Heart left ventricle (tissue), 16 donors: ENCODE measurements around the gene SLX4. TPM values are rescaled to one million over a fixed set of nuclear protein-coding genes. Genes with fewer than 3 reads are reported as not detected.

Experiments
- ATAC-seq, 4 donors: fragments of 200-7000 bp; cut with Tn5 transposase; one replicate each; pipeline ENCODE4 v1.9.1; 2020 to 2022; ENCODE audit warnings: moderate library complexity in 4 of 4, mild to moderate bottlenecking in 3 of 4, moderate number of reproducible peaks in 1 of 4
- DNase-seq, 5 donors: peaks; one replicate each; pipeline ENCODE4 v3.0.0-alpha.2; 2020
- H3K27ac ChIP-seq, 12 donors: fragments of 200-600 bp; sonication (generic) in 4 of 12; one replicate each; pipeline versions ENCODE4 v1.5.0 to v1.8.0; 2016 to 2022; ENCODE audit warnings: mild to moderate bottlenecking in 2 of 12
- H3K27me3 ChIP-seq, 9 donors: fragments of 200-600 bp; sonication (generic) in 2 of 9; one replicate each; pipeline versions ENCODE4 v1.5.1 to v1.8.0; 2016 to 2022; ENCODE audit warnings: mild to moderate bottlenecking in 3 of 9
- H3K36me3 ChIP-seq, 9 donors: fragments of 200-600 bp; sonication (generic) in 2 of 9; one replicate each; pipeline versions ENCODE4 v1.5.0 to v1.8.0; 2018 to 2022; ENCODE audit warnings: mild to moderate bottlenecking in 2 of 9
- H3K4me1 ChIP-seq, 12 donors: fragments of 200-600 bp; sonication (generic) in 4 of 12; one replicate each; pipeline versions ENCODE4 v1.5.0 to v1.8.0; 2016 to 2022; ENCODE audit warnings: mild to moderate bottlenecking in 3 of 12
- H3K4me3 ChIP-seq, 12 donors: fragments of 200-600 bp; sonication (generic) in 4 of 12; one replicate each; pipeline versions ENCODE4 v1.5.0 to v1.8.0; 2017 to 2022; ENCODE audit warnings: mild to moderate bottlenecking in 9 of 12, moderate library complexity in 4 of 12
- H3K9me3 ChIP-seq, 12 donors: fragments of 200-600 bp; sonication (generic) in 4 of 12; one replicate each; pipeline versions ENCODE4 v1.5.0 to v1.8.0; 2016 to 2022; ENCODE audit warnings: mild to moderate bottlenecking in 1 of 12
- CTCF ChIP-seq, 12 donors: fragments of 200-600 bp; sonication (generic) in 4 of 12; IDR thresholded peaks; one replicate each; pipeline versions ENCODE4 v1.5.0 to v1.8.0; 2018 to 2022; ENCODE audit warnings: antibody characterized with exemption in 12 of 12, mild to moderate bottlenecking in 5 of 12
- POLR2A ChIP-seq, 2 donors: fragments of 450-650 bp; IDR thresholded peaks; one replicate each; pipeline ENCODE4 v1.6.1; 2017; ENCODE audit warnings: antibody characterized with exemption in 2 of 2, mild to moderate bottlenecking in 2 of 2, moderate library complexity in 2 of 2
- WGBS, 4 donors: extraction: QIAGEN DNeasy Blood & Tissue Kit in 2 of 4; methylation state at CpG; one replicate each; pipeline versions ENCODE4 v1.1.5 to v1.1.7; 2013 to 2018; 5-methylcytosine and 5-hydroxymethylcytosine counted together
- intact Hi-C, 10 donors: fragments of 100-400 bp; cut with DNase I; formaldehyde crosslinking; loops; one replicate each; pipeline versions ENCODE4 v1.11.1 to v1.14.2; 2022
- long read RNA-seq, 3 donors: library from polyadenylated mRNA; unstranded; transcript quantifications; one replicate each; pipeline ENCODE4 v2.0.0, GENCODE V29; 2020 to 2021
- polyA plus RNA-seq, 2 donors: library from polyadenylated mRNA; stranded (reverse); fragments of 200-250 nt; gene quantifications; one replicate each; pipeline ENCODE4 v1.2.3, GENCODE V29; 2013
- total RNA-seq, 9 donors: library from RNA; depleted of rRNA in 2 of 9; stranded (reverse); fragments of >200 nt in 2 of 9; fragmentation: NEBNext Ultra II Directional in 3 of 9; extraction: Animal tissue kit (Norgen Biotek cat#: 25700) in 3 of 9; gene quantifications; one replicate each; pipeline versions ENCODE4 v1.1.0 to v1.2.4, GENCODE V29; 2016 to 2023
- donor health status: ischemic (EF 13 %, LVEDD 7.1; RV severe dilation, severe dysfunction).
- donor health status: healthy with polysubstance abuse.
- donor health status: DM: no; HTN: yes; CAD: no.
- donor health status: DM: no; HTN: no; CAD: no.
- donor health status: ischemic (EF 25% LVEDD 6.9; RV normal size, moderate dysfunction).
- donor health status: ischemic (EF 25% LVEDD 5.7; RV mildly dilated, moderate dysfunction).
- donor health status: healthy.
- donor health status: DM: yes; HTN: yes; CAD: no.
- donor health status: ischemic (EF 35%, LVEDD 5.7; RV mildly dilated, moderate dysfunction).
- donor health status: nonischemic (EF 11% LVEDD 7.7; RV severe dilation, severe dysfunction).
- donor health status: DM: yes; HTN: yes; CAD: no.
- donor health status: PGD.
- donor health status: ischemic (EF 29% LVEDD 5.4; RV normal size, mild dysfunction).
- donor health status: nonischemic (EF 23%, LVEDD 6.1; RV moderate dilation, normal function).

The SLX4 gene, protein sequence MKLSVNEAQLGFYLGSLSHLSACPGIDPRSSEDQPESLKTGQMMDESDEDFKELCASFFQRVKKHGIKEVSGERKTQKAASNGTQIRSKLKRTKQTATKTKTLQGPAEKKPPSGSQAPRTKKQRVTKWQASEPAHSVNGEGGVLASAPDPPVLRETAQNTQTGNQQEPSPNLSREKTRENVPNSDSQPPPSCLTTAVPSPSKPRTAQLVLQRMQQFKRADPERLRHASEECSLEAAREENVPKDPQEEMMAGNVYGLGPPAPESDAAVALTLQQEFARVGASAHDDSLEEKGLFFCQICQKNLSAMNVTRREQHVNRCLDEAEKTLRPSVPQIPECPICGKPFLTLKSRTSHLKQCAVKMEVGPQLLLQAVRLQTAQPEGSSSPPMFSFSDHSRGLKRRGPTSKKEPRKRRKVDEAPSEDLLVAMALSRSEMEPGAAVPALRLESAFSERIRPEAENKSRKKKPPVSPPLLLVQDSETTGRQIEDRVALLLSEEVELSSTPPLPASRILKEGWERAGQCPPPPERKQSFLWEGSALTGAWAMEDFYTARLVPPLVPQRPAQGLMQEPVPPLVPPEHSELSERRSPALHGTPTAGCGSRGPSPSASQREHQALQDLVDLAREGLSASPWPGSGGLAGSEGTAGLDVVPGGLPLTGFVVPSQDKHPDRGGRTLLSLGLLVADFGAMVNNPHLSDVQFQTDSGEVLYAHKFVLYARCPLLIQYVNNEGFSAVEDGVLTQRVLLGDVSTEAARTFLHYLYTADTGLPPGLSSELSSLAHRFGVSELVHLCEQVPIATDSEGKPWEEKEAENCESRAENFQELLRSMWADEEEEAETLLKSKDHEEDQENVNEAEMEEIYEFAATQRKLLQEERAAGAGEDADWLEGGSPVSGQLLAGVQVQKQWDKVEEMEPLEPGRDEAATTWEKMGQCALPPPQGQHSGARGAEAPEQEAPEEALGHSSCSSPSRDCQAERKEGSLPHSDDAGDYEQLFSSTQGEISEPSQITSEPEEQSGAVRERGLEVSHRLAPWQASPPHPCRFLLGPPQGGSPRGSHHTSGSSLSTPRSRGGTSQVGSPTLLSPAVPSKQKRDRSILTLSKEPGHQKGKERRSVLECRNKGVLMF (N-terminal part only)
- 1 to 10 TPM; 2.0 to 4.7 (median 3.2) TPM for total RNA-seq
- polyA plus RNA-seq = 1 to 10 TPM; 2.3 to 3.1 TPM
- long read RNA-seq, donor 1, partial matches to known transcripts = 1 of 3 reads
- long read RNA-seq, donor 1, other reads (novel, unspliced or antisense) = 2 of 3 reads
- long read RNA-seq, donor 2, partial matches to known transcripts = 2 of 2 reads
- long read RNA-seq, donor 2, other reads (novel, unspliced or antisense) = 0 of 2 reads
- long read RNA-seq, donor 3, partial matches to known transcripts = 0 of 1 reads
- long read RNA-seq, donor 3, other reads (novel, unspliced or antisense) = 1 of 1 reads

DNA sequence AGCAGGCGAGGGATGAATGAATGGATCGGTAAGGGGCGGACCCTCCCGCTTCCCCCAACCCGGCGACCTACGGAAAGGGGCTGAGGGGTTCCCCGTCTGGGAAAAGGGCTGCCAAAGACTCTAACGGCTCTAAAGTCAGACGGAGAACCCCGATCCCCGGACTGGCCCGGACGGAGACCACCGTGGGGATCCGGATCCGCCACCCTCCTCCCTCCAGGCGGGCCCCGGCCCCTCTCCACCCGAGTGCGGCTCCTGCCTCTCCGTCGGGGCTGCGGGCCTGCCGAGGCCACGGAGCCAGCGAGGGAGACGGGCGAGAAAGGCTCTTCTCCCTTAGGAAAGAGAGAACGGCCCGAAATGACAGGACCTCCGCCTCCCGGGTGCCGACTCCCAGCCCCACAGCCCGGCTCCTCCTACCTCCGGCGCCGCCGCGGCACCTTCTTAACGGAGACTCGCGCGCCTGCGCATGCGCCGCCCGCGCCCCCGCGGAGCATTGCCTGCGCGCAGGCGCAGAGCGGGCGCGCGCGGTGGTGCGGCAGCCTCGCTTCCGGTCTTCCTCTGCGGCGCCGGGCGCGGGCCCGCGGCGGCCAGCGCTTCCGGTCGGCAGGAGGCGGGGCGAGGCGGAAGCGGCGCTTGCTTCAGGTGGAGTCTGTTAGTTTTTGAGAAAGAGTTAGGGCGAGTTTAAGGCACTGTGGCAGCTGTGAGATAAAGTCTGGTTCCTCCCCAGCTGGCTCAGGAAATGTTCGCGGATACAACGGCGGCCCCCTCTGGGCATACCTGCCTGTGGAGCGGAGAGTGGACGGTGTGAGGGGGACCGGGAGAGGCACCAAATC, at the start of gene SLX4:
Gene SLX4 (minus strand): TSS at position 461 of the 830 bp plus-strand sequence. CDS start 2,642 bp downstream, outside the sequence.
- Histone ChIP-seq H3K4me1 (peaks cover 0 to 33% (median 19%) of the 10 kb centered on the region in 12 donors), H3K9me3 (no peaks in the 10 kb centered on the region), H3K4me3 (peak within 1 kb of the TSS; percentile 60 to 99 (median 87)), H3K27ac (peak within 1 kb of the TSS; percentile 64 to 94 (median 86)), H3K27me3 (no peaks in the 10 kb centered on the region), H3K36me3 (peaks cover 0 to 19% (median 2%) of the 10 kb centered on the region in 9 donors)
- ATAC-seq (peak; percentile 89 to 98 (median 96)), DNase-seq (peak; percentile 91 to 96 (median 92))
- TF ChIP-seq POLR2A (IDR thresholded peaks at IDR 0.05) (peak; percentile 55 to 92), CTCF (IDR thresholded peaks at IDR 0.05) (peak in 2 of 12 donors; percentile 4 to 24)
- 0 to 1% (median 0%) methylated on average over 56 to 86 of the region's 86 CpGs for WGBS, 4 donors
- intact Hi-C loops = loop anchor here in 3 of 10 donors (5.0 to 10.0 kb wide), 4 partner anchors 57 to 271 kb away; partner anchors contain the start of gene CREBBP (in 1 of the 3)

GRCh38 chr16:3659251-3659650, 47.8 kb upstream of the SLX4 start:
- H3K27me3 ChIP-seq = no peaks in the 10 kb centered on the region
- WGBS, 4 donors = 85 to 90% (median 89%) methylated on average over 3 of the region's 3 CpGs
- H3K36me3 ChIP-seq = peaks cover 0 to 95% (median 76%) of the 10 kb centered on the region in 9 donors
- no peak for DNase-seq
- no peak overlapping the region for H3K4me3 ChIP-seq
- no peak overlapping the region for H3K27ac ChIP-seq
- ATAC-seq = no peak
- peaks cover 0 to 18% (median 6%) of the 10 kb centered on the region in 12 donors for H3K4me1 ChIP-seq
- no peaks in the 10 kb centered on the region for H3K9me3 ChIP-seq
- TF ChIP-seq CTCF (IDR thresholded peaks at IDR 0.05) (no peak), POLR2A (IDR thresholded peaks at IDR 0.05) (no peak)
- intact Hi-C loops = no loop called here
